Neuronal stem cell (in vitro differentiated cells): ENCODE results near the gene ZNF536.

Experiments
- DNase-seq: peaks from one replicate; pipeline ENCODE4 v3.0.0-alpha.2; 2013; ENCODE audit warnings: low spot score
- H2AFZ ChIP-seq: one replicate; pipeline ENCODE4 v1.6.1; 2013; ENCODE audit warnings: mild to moderate bottlenecking, low read length, inconsistent platforms
- H2AK5ac ChIP-seq: 2 replicates; pipeline ENCODE4 v1.6.1; 2013; ENCODE audit warnings: low read depth, mild to moderate bottlenecking, inconsistent platforms, low read length, moderate library complexity, mixed read lengths
- H2BK120ac ChIP-seq: 2 replicates; pipeline ENCODE4 v1.6.1; 2013; ENCODE audit warnings: low read depth, mild to moderate bottlenecking, inconsistent platforms, low read length, moderate library complexity, mixed read lengths
- H2BK12ac ChIP-seq: one replicate; pipeline ENCODE4 v1.6.1; 2013; ENCODE audit warnings: low read length, inconsistent platforms
- H2BK15ac ChIP-seq: 2 replicates; pipeline ENCODE4 v1.6.1; 2013; ENCODE audit warnings: mild to moderate bottlenecking, low read length, inconsistent platforms, mixed read lengths
- H2BK5ac ChIP-seq: one replicate; pipeline ENCODE4 v1.6.1; 2013; ENCODE audit warnings: inconsistent platforms, mild to moderate bottlenecking, low read length, moderate library complexity
- H3K14ac ChIP-seq: one replicate; pipeline ENCODE4 v1.6.1; 2013; ENCODE audit warnings: low read length, inconsistent platforms
- H3K18ac ChIP-seq: 2 replicates; pipeline ENCODE4 v1.6.1; 2013; ENCODE audit warnings: low read length, inconsistent platforms
- H3K23ac ChIP-seq: 2 replicates; pipeline ENCODE4 v1.6.1; 2013; ENCODE audit warnings: low read depth, mild to moderate bottlenecking, mixed read lengths, low read length, inconsistent platforms; ENCODE audit not compliant: poor library complexity
- H3K27ac ChIP-seq: replicated peaks from 3 replicates; pipeline ENCODE4 v1.5.1; 2013; ENCODE audit warnings: low read length, inconsistent platforms
- H3K27me3 ChIP-seq, 3 experiments: 2 replicates each; pipeline ENCODE4 v1.6.1; 2013; ENCODE audit warnings: low read length in 3 of 3, mild to moderate bottlenecking in 2 of 3, inconsistent platforms in 1 of 3, low read depth in 1 of 3, mixed read lengths in 1 of 3, moderate library complexity in 1 of 3; ENCODE audit not compliant: control insufficient read depth in 3 of 3, insufficient read depth in 3 of 3
- H3K36me3 ChIP-seq, 2 donors: replicated peaks in 1 of 2; 2 replicates each; pipeline ENCODE4 v1.6.1; 2013; ENCODE audit warnings: low read length in 2 of 2; ENCODE audit not compliant: control insufficient read depth in 2 of 2, insufficient read depth in 2 of 2
- H3K4ac ChIP-seq: 2 replicates; pipeline ENCODE4 v1.6.1; 2013; ENCODE audit warnings: inconsistent platforms, mild to moderate bottlenecking, low read length, moderate library complexity
- H3K4me1 ChIP-seq, 2 donors: 1 replicate in 1 of 2; 2 replicates in 1 of 2; pipeline ENCODE4 v1.6.1; 2013; ENCODE audit warnings: low read length in 2 of 2, low read depth in 1 of 2; ENCODE audit not compliant: control insufficient read depth in 2 of 2, insufficient read depth in 1 of 2
- H3K4me2 ChIP-seq: one replicate; pipeline ENCODE4 v1.6.1; 2013; ENCODE audit warnings: mild to moderate bottlenecking, low read length, inconsistent platforms; ENCODE audit not compliant: insufficient read depth, poor library complexity, severe bottlenecking
- H3K4me3 ChIP-seq, 2 donors: 2 replicates each; pipeline ENCODE4 v1.5.1; 2013; ENCODE audit warnings: low read length in 2 of 2, mild to moderate bottlenecking in 2 of 2, inconsistent platforms in 1 of 2, moderate library complexity in 1 of 2
- H3K79me1 ChIP-seq: one replicate; pipeline ENCODE4 v1.6.1; 2013; ENCODE audit warnings: low read depth, mild to moderate bottlenecking, inconsistent platforms, low read length, moderate library complexity
- H3K9ac ChIP-seq: one replicate; pipeline ENCODE4 v1.6.1; 2013; ENCODE audit warnings: mild to moderate bottlenecking, low read depth, low read length, inconsistent platforms; ENCODE audit not compliant: poor library complexity
- H3K9me3 ChIP-seq, 2 donors: replicated peaks in 1 of 2; 2 replicates each; pipeline versions ENCODE3 to v1.6.1; 2013; ENCODE audit warnings: low read length in 2 of 2, mild to moderate bottlenecking in 2 of 2, inconsistent platforms in 1 of 2, low read depth in 1 of 2, mixed read lengths in 1 of 2, moderate library complexity in 1 of 2; ENCODE audit not compliant: control insufficient read depth in 2 of 2, insufficient read depth in 1 of 2
- H4K8ac ChIP-seq: one replicate; pipeline ENCODE4 v1.6.1; 2013; ENCODE audit warnings: low read depth, mild to moderate bottlenecking, inconsistent platforms, low read length, moderate library complexity
- H4K91ac ChIP-seq: one replicate; pipeline ENCODE4 v1.6.1; 2013; ENCODE audit warnings: low read length, low read depth, mild to moderate bottlenecking, inconsistent platforms; ENCODE audit not compliant: poor library complexity
- WGBS, 2 donors: extraction: QIAGEN DNeasy Blood & Tissue Kit; methylation state at CpG; one replicate each; pipeline ENCODE4 v1.1.7; 2013; ENCODE audit warnings: missing lambda C conversion rate in 2 of 2, mixed read lengths in 1 of 2; ENCODE audit not compliant: insufficient read length in 2 of 2, insufficient replicate concordance in 1 of 2; ENCODE audit errors: extremely low coverage in 2 of 2; 5-methylcytosine and 5-hydroxymethylcytosine counted together

Gene ZNF536

GRCh38 chr19:30428092-30428680 is 56.0 kb downstream of the ZNF536 start:
- no peaks in the 10 kb centered on the region for H3K4me1 ChIP-seq
- H3K4me2 ChIP-seq: no peak overlapping the region
- no peak overlapping the region for H3K18ac ChIP-seq
- H2BK15ac ChIP-seq: no peak overlapping the region
- peaks cover 0 to 2% of the 10 kb centered on the region in 2 donors for H3K9me3 ChIP-seq
- no peak overlapping the region for H3K23ac ChIP-seq
- H3K27ac ChIP-seq: no peak overlapping the region
- no peak overlapping the region for H3K9ac ChIP-seq
- no peak overlapping the region for H3K14ac ChIP-seq
- no peak overlapping the region for H2AFZ ChIP-seq
- H2BK12ac ChIP-seq: no peak overlapping the region
- no peak overlapping the region for H3K4me3 ChIP-seq
- no peak overlapping the region for H3K4ac ChIP-seq
- H3K36me3 ChIP-seq: no peaks in the 10 kb centered on the region
- no peak overlapping the region for H2BK120ac ChIP-seq
- H2BK5ac ChIP-seq: no peak overlapping the region
- DNase-seq: no peak
- no peaks in the 10 kb centered on the region for H3K27me3 ChIP-seq
- H4K91ac ChIP-seq: no peak overlapping the region
- no CpG with 5 or more reads among the region's 6 CpGs for WGBS, 2 donors
- no peak overlapping the region for H2AK5ac ChIP-seq
- no peaks in the 10 kb centered on the region for H3K79me1 ChIP-seq
- no peak overlapping the region for H4K8ac ChIP-seq

- no peak overlapping the region for H3K4me2 ChIP-seq
- WGBS, 2 donors: no CpG with 5 or more reads among the region's 3 CpGs
- H3K9me3 ChIP-seq: peaks cover 0 to 2% of the 10 kb centered on the region in 2 donors
- no peak overlapping the region for H4K8ac ChIP-seq
- H4K91ac ChIP-seq: no peak overlapping the region
- DNase-seq: no peak
- no peak overlapping the region for H2BK15ac ChIP-seq
- no peaks in the 10 kb centered on the region for H3K27me3 ChIP-seq
- no peaks in the 10 kb centered on the region for H3K79me1 ChIP-seq
- no peak overlapping the region for H3K4me3 ChIP-seq
- no peak overlapping the region for H2BK12ac ChIP-seq
- H3K23ac ChIP-seq: peak overlapping the region; percentile 52
- no peak overlapping the region for H2AFZ ChIP-seq
- no peak overlapping the region for H3K14ac ChIP-seq
- H3K9ac ChIP-seq: no peak overlapping the region
- H2BK5ac ChIP-seq: no peak overlapping the region
- H3K27ac ChIP-seq: no peak overlapping the region
- H2AK5ac ChIP-seq: peak overlapping the region; percentile 66
- no peak overlapping the region for H2BK120ac ChIP-seq
- H3K4me1 ChIP-seq: no peaks in the 10 kb centered on the region
- H3K18ac ChIP-seq: no peak overlapping the region
- H3K4ac ChIP-seq: no peak overlapping the region
- H3K36me3 ChIP-seq: no peaks in the 10 kb centered on the region
Measured at GRCh38 chr19:30428844-30429243, 56.7 kb downstream of the ZNF536 start.

DNA sequence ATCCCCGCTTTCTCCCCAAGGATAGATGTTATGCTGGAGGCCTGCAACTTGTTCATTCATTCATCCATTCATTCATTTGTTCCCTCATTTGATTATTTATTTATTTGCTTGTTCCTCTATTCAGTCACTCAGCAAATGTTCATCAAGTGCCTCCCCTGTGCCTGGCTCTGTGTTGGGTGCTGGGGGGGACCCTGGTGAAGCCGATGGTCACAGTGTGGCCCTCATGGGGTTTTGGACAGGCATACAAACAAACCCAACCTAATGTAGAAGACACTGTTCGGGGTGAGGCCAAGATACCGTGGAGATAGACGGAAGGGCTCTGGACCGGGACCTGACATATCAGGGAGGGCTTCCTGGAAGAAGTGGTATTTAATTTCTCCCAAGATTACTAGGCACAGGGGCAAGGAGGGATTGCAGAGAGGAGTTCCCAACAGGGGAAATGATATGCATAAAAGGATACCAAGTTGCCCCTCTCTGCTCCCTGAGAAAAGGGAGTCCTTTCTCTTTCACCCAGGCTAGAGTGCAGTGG is 58.1 kb downstream of the ZNF536 start:
- H2BK5ac ChIP-seq: no peak overlapping the region

GRCh38 chr19:30431591-30431990 is 59.4 kb downstream of the ZNF536 start:
- WGBS, 2 donors: no CpG with 5 or more reads among the region's 8 CpGs
- no peak for DNase-seq
- Histone ChIP-seq H3K4me2 (no peak overlapping the region), H3K18ac (no peak overlapping the region), H3K79me1 (no peaks in the 10 kb centered on the region), H3K14ac (no peak overlapping the region), H3K27me3 (no peaks in the 10 kb centered on the region), H2BK120ac (no peak overlapping the region), H3K36me3 (no peaks in the 10 kb centered on the region), H2AFZ (no peak overlapping the region), H2BK5ac (no peak overlapping the region), H3K23ac (no peak overlapping the region), H3K27ac (no peak overlapping the region), H4K91ac (no peak overlapping the region), H4K8ac (no peak overlapping the region), H3K4me1 (no peaks in the 10 kb centered on the region), H2BK12ac (no peak overlapping the region), H2BK15ac (no peak overlapping the region), H3K9ac (no peak overlapping the region), H3K4me3 (no peak overlapping the region), H3K4ac (no peak overlapping the region), H2AK5ac (no peak overlapping the region), H3K9me3 (peaks cover 0 to 6% of the 10 kb centered on the region in 2 donors)

More for the DNA sequence above, 58.1 kb downstream of the ZNF536 start:
- Histone ChIP-seq H3K23ac (no peak overlapping the region), H3K4me2 (no peak overlapping the region), H2BK120ac (no peak overlapping the region), H3K14ac (no peak overlapping the region), H2AFZ (no peak overlapping the region), H2AK5ac (no peak overlapping the region), H3K18ac (no peak overlapping the region), H3K4ac (no peak overlapping the region), H4K8ac (no peak overlapping the region), H3K4me1 (no peaks in the 10 kb centered on the region), H3K27me3 (no peaks in the 10 kb centered on the region), H3K36me3 (no peaks in the 10 kb centered on the region), H4K91ac (no peak overlapping the region), H2BK15ac (no peak overlapping the region), H2BK12ac (no peak overlapping the region), H3K4me3 (no peak overlapping the region), H3K9me3 (peaks cover 0 to 6% of the 10 kb centered on the region in 2 donors), H3K9ac (no peak overlapping the region), H3K79me1 (no peaks in the 10 kb centered on the region), H3K27ac (no peak overlapping the region)
- DNase-seq: no peak
- no CpG with 5 or more reads among the region's 6 CpGs for WGBS, 2 donors
